D721Med (cell line): ENCODE data around the gene SLC17A7.

ENCODE experiments used
- DNase-seq: peaks from one replicate; pipeline ENCODE4 v3.0.0; 2011; ENCODE audit warnings: low spot score; ENCODE audit not compliant: insufficient read length
- FAIRE-seq: peaks from 2 replicates; lab custom pipeline; 2011; peaks lifted over from hg19 to GRCh38; lab: Jason Lieb, UNC
- CTCF ChIP-seq: IDR thresholded peaks from 2 replicates; pipeline ENCODE4 v1.5.1; 2012; ENCODE audit warnings: mild to moderate bottlenecking, control low read depth; ENCODE audit not compliant: insufficient read depth; ENCODE audit errors: missing control alignments

SLC17A7 gene

DNA sequence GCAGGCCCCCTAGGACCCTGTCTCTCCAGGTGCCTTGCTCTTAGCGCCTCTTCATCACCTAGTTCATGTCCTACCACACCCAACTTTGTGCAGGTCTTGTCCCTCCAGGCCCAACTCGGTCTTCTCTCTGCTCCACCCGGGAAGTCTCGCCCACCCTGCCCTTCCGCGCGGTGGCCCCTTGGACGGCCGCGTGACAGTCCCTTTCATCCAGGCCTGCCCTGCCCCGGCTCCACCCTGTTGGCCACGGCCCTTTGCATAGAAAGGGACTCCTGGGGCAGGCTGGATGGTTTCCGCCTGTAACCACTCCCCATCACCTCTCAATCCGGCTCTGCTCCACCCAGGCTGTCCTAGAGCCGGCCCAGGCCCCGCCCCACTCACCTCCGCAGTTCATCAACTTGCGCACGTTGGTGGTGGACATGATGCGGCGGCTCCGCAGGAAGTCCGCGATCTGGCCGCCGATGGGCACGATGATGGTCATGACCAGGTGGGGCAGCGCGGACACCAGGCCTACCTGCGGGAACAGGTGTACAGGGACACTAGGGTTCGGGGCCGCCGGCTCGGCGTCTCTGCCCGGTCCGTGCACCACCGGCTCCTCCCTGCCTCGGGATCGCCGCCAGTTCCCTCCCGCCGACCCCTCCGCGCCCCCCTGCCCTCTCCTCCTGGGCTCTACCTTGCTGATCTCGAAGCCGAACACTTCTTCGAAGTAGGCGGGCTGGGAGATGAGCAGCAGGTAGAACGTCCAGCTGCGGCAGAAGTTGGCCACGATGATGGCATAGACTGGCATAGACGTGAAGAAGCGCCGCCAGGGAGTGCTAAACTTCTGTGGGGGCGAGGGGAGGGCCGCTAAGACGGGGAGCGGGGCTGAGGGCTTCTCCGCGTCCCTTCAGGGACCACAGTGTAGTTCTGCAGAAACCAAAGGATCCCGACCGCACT is 8.9 kb downstream of the SLC17A7 start:
- DNase-seq, result no peak
- no peak for TF ChIP-seq CTCF
- no peak for FAIRE-seq

GRCh38 chr19:49431330-49431749 is 10.0 kb downstream of the SLC17A7 start:
- no peak for DNase-seq
- TF ChIP-seq CTCF, result no peak
- no peak for FAIRE-seq

GRCh38 chr19:49430678-49431329 is 10.5 kb downstream of the SLC17A7 start:
- no peak for TF ChIP-seq CTCF
- DNase-seq (no peak), FAIRE-seq (no peak)

- no peak for TF ChIP-seq CTCF
- FAIRE-seq, result no peak
- no peak for DNase-seq
Measured at GRCh38 chr19:49430172-49430677, 11.1 kb downstream of the SLC17A7 start.

- TF ChIP-seq CTCF, result no peak
- FAIRE-seq (no peak), DNase-seq (no peak)
Measured at GRCh38 chr19:49428547-49429451, 12.5 kb downstream of the SLC17A7 start.

DNA sequence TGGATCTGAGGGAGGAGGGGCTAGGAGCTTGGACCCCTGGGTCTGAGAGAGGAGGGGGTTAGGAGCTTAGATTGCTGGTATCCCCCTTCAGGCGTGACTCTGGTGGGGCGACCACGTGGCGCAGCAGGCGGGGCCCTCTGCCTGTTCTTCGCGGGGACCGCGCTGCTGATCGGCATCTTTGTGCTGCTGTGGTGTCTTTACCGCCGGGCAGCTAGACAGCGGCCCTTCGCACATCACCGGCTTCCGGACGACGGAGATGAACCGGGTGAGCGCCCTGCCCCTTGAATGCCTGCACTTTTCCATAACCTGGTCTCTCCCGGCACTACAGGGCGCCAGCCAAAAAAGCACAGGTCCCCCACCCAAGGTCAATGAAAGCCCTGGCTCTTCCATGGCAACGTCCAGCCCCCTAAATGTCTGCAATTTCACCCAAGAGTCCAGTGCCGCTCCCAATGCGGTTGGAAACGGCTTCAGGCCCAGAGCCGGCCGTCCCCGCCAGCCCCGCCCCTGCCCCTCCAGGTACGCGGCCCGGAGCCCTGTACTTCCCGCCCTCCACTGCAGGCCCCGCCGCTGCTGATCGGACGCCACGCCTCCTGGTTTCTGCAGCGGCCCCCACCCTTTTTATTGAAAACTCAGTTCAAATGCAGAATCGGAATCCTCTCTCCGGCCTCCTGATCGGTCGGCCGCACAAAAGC is 13.3 kb downstream of the SLC17A7 start:
- no peak for TF ChIP-seq CTCF
- DNase-seq (no peak), FAIRE-seq (no peak)
